Activated gamma-delta T cell treated with anti-CD3 and anti-CD28 coated beads, Interleukin-2, amount 50 U/mL, for 16 hours (primary cell): ENCODE data around the gene FRMD4B.
"Not testable (repeated sequence)": the region's sequence is repeated elsewhere in the genome, so short reads cannot be mapped to it uniquely, and the experiment has no call there.

ENCODE experiments used
- DNase-seq: peaks from one replicate; pipeline ENCODE4 v3.0.0-alpha.2; 2020; ENCODE audit warnings: low read depth

Gene FRMD4B

DNA sequence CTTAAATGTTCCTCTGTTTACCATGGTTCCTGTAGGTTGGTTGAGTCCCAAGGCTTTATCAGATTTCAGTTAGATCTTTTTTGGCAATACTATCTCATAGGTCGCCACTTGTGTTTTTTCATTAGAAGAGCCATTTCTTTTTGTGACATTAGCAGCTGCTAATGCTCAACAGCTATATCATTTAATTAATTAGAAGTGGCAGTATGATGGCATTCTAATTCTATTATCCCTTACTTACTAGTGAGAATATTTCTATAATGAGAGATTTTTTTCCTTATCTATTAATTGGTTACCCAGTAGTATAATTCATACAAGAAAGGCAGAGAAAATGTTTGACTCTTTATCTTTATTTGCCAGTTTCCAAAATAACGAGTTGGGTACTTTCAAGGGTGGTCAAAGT lies 25.2 kb downstream of the FRMD4B start:
- DNase-seq: no peak

DNA sequence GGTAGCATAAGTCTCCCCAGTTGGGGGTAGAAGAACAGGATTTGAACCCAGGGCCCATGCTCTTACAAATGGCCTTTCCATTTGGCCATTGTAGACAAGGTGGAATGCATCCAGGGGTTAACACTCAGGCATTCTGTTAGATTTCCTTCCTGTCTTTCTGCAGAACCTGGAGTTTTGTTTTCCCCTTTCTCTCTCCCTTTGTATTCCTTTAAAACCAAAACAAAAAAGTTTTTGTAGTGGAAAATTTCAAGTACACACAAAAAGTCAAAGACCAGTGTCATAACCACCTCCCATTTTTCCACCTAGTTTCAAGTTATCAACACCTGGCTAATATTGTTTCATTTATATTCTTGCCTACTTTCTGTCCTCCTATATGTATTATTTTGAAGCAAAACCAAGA lies 26.0 kb downstream of the FRMD4B start:
- DNase-seq: no peak

DNA sequence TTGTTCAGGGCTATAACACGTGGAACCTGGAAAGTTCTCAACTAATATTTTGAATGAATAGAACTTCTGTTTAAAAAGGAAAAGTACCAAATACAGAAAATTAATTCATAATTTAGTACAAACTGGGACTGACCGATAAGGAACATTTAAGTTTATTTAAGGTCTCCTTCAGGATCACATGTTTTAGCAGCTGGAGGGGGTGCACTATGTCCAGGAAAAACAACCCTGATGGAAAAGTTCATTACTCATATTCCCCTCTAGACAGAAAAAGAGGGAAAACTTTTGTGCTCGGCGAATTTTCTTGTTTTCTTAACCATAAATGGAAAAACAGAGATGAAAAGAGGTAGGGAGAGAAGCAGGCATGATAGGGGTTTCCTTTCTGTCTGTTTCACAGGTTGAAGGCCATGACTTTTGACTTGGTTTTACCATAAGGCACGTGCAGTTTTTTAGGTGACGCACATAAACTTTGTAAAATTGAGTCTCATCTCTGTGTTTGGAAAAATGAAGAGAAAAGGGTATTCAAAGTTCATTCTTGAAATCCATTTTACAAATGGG lies 26.5 kb downstream of the FRMD4B start:
- no peak for DNase-seq

DNA sequence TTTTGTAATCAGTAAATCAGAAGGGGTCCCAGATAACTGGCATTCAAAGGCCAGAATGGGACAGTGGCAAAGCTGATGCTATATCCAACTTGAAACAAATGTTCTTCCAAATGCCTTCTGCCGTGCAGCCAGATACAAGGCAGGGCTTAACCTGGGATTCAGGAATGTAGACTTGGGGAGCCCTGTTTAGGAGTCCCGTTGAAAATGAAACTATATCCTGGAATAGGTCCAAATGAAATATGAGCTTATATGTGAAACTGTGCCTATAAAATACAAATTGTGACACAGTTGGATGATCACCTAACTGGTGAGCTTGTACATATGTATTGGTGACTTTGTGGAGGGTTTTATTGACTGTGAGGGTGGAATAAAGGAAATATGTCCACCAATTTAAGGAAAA lies 28.7 kb downstream of the FRMD4B start:
- DNase-seq: no peak

DNA sequence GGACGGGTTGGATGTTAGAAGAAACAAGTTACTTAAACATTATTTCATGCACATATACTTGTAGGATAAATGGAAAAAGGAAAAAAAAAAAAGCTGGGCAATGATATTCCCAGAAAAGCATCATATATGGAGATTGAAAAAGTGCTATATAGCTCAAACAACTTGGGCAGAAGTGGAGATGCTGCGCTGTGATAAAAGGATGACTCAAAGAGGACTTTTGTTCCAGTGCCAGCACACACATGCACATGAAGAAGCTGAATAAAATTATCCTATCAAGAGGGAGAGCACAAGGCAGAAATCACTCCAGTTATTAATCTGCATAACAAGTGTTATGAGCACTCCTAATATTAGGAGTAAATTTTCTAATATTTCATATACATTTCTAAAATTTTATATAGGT lies 30.9 kb downstream of the FRMD4B start:
- DNase-seq: no peak

DNA sequence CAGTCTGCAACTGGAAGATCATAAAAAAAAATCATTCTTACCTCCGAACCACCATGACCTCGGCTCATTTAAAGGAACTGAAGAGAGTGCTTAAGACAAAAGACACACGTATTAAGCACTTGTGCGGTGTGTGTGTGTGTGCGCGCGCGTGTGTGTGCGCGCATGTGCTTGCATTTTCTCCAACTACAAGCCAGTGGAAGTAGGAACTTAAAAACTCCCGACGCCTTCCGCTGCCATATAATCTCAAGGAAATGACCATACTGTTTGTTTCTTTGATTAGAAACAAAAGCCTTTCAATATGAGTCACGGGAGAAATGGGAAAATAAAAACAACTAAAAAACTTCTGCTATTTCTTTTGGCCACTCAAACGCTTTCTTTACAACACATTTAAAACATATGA lies 32.4 kb downstream of the FRMD4B start:
- no peak for DNase-seq

DNA sequence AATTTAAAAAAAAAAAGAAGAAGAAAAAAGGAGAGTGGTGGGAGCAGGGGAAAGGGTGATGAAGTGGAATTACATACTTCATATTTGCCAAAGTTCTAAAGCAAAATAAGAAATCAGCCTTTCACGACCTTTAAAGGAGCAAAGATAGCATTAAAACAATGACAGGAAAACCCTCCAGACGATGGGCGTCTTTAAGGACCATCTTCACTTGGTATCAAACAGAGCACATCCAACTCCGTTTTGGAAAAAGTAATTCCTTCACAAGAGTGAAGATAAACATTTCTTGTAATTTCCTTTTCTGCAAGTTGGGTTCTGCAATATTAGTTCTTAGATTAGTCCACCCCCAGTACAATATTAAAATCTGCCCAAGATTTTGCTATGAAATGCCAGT lies 32.8 kb downstream of the FRMD4B start:
- DNase-seq: no peak

DNA sequence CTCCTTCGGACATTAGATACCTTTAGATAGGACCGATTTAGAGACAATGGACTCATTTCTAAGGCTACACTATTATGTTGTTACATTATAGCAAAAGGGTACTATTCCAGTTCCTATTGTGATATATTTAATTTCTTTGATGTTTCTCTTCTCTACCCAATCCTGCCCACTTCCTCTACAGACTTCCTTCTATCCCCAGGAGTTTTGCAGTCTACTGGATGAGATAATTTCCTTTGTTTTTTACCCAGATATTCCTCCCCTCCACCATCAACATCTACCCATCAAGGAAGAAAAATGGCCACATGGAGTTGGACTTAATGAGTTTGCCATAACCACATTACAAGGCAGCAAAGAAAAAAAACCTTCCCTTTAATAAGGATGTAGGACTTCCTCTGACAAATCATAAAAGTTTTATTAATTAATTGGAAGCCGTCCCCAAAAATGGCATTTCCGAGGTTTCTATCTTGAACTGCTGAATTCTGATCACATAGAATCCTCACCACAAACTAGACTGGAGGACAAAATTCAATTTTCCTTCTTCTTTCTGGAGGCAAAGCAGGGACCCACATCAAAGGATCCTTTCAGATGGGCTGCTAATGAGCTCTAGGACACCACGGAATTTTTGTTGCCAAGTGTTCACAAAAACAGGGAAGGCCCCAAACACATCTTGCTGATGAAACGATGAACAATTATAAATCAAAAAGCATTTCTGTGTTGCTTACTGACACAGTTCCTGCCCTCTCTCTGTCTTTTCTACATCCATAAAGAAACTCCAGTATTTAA lies 33.4 kb downstream of the FRMD4B start:
- DNase-seq: no peak

DNA sequence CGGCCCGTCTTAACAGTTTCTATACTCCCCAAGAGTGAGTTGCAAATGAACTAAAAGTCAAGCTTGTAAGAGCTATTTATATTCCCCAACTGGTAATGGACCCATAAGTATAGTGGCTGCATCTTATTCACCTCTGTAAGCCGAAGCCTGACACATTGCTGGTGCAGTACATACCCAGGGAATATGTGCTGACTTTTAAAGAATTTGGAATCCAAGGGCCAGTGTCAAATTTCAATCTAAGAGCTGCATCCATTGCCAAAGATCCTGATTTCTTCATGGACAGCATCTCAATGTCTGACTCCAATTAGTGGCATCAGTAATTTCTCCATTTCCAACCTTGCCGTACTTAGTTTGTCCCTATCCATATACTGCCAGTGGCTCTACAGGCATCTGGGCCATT lies 42.0 kb downstream of the FRMD4B start:
- no peak for DNase-seq

DNA sequence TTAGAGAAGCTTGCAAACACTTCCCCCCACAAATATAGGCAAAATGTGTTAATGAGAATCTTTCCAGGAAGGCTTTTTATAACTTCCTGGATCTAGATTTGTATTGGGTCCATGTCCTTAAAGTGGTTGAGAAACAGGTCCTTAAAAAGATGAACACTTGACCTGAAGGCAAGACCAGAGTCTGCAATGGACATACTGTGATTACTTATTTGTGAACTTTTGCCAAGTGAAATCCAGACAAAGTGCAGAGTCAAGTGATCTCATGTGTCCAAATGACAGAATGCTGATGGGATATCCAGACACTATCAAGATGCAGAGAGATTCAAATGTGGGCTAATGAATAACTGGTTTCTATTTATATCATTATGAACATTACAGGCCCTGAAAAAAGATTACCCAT lies 43.8 kb downstream of the FRMD4B start:
- DNase-seq: no peak

DNA sequence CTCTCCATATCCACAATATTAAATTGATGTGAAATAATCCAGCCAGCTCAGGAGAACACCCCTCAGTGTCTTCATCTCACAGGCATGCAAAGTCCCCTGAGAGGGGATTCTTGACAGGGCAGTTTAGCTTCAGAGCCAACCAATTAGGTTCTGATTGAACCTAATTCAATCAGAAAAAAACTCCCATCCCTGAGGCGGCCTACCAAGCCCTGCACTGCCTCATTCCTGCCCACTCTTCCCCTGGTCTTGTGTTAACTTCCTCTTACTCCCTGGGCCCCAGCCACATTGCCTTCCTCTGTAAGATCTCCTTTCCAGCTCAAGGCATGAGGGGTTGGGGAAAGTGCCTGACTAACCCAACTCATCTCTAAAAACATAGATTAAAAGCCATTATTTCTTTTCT lies 46.1 kb downstream of the FRMD4B start:
- DNase-seq: no peak

DNA sequence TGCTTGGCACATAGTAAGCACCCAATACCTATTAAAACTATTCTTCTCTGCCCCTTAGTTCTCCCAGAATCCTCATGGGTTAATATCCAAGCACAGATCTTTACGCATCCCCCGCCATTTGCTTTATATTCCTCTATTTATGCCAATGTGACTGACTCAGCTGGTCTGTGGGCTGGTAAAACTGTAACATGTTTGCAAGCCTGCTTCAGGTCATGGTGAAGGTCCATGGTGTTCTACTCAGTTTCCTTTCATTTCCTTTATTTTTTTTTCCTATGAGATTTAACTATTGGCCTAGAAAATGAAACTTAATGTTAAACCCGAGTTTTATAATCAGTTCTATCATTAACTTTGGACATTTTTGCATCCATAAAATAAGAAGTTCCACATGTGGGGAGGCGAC lies 47.0 kb downstream of the FRMD4B start:
- no peak for DNase-seq

DNA sequence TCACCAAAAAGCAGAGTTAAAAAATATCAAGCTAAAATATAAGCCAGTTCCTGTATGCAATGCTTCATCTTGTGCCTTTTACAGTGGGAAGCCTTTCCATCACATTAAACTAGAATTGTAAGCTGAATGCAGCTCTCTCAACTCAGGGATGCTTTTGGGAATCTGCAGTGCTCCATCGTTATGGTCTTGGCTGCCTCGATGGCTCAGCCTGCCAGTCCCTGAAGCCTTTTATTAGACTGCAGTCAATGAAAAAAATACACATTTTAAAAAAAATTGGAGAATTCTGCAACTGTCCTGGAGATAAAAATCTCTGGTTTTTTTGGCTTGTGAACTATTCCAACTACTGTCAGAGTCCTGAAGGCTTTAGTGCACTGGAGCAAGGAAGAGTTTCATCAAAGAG lies 53.0 kb downstream of the FRMD4B start:
- DNase-seq: no peak

DNA sequence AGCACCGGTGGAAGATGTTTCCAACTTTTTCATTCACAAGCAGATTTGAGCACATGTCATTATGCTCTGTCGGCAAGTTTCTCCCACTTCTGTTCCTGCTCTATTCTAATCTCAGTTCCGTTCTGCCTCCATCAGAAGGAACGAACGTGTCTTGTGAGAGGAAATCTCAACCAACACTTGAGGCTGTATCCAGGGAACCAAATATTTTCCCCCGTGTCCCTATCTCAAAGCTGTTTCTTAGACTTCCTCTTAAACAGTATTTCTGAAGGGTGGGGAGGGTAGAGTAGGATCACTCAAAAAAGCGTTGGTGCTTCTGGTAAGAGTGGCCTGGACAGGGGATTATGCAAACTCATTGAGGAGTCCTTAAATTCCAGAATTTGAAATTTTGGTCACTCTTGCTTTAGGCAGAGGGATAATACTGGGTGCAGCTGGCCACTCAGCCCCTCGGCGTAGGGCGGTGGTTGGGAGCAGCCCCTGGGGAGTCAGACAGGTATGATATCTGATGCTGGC lies 54.9 kb downstream of the FRMD4B start:
- no peak for DNase-seq

DNA sequence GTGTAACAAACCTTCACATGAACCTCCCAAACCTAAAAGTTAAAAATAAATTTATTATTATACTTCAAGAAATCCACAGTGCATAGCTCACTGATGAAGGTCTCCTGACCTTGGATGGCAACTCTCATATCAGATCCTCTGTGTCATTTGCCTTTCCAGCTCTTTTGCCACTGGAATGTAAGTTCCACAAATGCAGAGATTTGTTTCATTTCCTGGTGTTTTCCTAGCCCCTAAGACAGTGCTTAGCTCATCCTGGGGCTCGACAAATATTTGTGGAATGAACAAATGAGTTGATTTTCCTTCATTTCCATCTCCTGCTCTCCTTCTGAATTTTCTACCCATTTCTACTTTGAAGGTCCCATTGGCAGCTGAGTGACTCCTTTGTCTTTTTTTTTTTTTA lies 56.0 kb downstream of the FRMD4B start:
- DNase-seq: no peak

DNA sequence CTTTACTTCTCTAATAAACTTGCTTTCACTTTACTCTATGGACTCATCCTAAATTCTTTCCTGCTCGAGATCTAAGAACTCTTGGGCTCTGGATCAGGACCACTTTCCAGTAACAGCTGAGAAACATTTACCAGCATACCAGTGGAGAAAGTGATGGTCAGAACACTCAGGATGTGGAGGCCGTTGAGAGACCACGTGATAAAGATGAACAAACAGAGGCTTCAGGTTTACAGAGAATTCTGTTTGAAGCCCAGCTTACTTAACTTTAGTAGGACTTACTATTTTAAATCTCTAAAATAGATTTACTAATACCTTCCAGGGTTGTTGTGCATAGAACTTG lies 57.0 kb downstream of the FRMD4B start:
- no peak for DNase-seq

DNA sequence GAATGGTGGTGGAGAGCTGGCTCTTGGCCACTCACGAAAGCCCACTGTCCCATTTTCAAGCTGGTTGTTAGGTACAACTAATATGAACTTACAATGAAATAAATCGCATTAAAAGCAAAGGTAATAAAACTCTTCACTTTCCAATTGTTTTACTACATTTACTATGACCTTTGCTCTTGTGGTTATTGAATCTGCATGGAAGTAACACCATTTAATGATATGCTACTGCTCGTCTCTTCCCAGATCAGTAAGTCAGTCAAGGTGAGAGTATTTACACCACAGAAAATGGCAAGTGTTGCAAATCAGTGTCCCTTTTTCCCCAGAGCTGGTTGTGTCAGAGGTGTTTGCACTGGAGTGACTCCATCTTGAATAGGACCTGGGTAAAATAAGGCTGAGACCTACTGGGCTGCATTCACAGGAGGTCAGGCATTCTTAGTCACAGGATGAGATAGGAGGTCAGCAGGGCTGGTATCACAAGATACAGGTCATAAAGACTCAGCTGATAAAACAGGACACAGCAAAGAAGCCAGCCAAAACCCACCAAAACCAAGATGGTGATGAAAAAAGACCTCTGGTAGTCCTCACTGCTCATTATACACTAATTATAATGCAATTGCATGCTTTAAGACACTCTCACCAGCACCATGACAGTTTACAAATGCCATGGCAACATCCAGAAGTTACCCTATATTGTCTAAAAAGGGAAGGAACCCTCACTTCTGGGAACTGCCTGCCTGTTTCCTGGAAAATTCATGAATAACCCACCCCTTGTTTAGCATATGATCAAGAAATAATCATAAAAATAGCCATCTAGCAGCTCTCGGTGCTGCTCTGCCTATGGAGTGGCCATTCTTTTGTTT lies 57.6 kb downstream of the FRMD4B start:
- DNase-seq: no peak

DNA sequence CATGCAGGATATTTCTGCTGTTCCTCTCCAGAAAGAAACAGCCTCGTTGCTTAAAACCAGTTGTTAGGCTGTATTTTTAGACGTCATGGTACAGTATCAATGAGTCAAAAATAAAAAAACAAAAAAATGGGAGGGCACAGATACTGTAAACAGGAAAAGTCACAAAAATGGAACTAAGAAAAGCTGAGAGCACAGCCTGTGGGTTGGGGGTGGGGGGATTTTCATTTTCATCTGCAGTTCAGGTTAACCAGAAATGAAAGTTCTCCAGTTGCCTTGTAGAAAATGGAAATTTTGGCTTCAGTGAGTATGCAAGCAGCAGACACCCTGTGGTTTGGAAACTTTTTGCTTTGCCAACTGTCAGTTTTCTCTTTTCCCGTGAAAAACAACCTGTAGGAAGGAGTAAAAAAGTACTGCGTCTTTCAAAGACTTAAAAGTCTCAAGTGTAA lies 59.0 kb downstream of the FRMD4B start:
- DNase-seq: peak; percentile 27

DNA sequence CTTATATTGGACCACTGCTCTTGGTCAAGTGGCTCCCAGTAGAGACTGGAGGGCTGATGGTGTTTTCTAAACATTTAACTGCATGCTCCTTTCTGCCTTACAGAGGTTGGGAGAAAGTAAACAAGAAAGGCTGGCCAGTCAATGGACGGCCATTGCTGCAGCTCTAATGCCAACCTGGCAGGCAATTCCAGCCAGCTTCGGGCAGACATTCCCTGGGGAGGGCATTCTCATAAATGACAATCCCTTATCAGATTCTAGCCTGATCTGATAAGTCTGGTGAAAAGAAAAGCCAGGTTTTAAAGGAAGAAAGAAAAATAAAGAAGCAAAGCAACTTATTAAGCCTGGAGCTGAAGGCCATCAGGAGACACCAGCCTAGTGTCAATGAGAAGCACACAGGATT lies 60.7 kb downstream of the FRMD4B start:
- no peak for DNase-seq

DNA sequence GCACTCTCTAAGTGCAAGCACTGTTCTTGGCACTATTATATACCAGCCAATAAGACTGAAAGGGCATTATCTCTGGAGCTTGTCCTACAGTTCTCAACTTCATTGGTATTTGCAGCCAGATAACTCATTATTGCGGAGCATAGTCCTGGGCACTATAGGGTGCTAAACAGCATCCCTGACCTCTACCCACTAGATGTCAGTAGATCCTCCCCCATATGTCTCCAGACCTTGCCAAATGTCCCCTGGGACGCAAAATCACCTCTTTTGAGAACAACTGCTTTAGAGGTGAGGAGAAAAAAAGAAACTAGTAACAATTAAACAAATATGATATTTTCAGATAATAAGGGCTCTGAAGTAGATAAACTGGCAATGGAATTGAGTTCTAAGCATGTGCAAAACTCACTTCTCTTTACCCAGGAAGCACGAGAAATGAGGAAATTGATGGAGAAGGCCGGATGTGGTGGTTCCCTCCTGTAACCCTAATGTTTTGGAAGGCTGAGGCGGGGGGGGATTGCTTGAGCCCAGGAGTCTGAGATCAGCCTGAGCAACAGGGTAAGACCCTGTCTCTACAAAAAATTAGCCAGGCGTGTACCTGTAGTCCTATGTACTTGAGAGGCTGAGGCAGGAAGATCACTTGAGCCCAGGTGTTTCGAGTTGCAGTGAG lies 61.4 kb downstream of the FRMD4B start:
- no peak for DNase-seq

DNA sequence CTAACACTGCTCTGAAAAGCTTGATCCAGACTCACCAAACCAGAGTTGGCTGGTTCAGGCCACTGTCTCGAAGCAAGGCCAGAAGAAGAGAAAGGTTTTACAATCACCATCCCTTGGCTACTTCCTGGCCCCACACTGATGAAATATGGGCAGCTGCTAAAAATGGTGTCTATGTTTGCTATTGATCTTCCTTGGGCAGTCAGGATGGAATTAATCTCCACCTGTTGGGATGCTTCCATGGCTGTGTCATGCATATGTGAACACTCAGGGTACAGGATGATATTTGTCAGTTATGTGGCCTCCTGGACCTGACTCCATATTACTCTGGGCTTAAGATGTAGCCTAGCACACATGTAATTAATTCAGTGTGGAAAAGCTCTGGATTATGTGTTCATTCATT lies 61.9 kb downstream of the FRMD4B start:
- DNase-seq: no peak

DNA sequence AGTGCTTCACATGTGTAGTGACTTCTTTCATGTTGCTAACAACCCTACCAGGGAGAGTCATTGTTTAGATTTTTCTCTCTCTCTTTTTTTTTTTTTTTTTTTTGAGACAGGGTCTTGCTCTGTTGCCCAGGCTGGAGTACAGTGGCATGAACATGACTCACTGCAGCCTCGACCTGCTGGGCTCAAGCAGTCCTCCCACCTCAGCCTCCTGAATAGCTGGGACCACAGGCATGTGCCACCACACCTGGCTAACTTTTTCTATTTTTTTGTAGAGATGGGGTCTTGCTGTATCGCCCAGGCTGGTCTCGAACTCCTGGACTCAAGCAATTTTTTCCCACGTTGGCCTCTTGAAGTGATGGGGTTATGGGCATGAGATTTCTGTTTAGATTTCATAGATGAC lies 63.4 kb downstream of the FRMD4B start:
- not testable (repeated sequence) for DNase-seq

DNA sequence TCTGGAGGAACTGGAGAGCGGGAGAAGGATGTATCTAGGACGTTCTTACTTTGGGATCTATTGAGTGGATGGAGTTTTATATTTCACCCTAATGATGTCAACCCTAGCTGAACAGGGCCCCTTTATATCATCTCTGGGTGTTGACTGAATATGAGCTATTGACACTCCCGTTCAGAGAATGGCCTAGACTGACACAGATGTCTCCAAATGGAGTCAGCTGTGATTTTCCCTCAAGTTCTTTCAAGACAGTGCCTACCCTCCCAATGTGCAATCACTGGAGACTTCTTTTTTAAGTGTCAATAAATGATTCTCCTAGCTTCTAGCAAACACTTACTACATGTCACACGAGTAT lies 63.8 kb downstream of the FRMD4B start:
- DNase-seq: no peak
